Measurements from ENCODE around the gene SDR42E1.

Gene SDR42E1

DNA sequence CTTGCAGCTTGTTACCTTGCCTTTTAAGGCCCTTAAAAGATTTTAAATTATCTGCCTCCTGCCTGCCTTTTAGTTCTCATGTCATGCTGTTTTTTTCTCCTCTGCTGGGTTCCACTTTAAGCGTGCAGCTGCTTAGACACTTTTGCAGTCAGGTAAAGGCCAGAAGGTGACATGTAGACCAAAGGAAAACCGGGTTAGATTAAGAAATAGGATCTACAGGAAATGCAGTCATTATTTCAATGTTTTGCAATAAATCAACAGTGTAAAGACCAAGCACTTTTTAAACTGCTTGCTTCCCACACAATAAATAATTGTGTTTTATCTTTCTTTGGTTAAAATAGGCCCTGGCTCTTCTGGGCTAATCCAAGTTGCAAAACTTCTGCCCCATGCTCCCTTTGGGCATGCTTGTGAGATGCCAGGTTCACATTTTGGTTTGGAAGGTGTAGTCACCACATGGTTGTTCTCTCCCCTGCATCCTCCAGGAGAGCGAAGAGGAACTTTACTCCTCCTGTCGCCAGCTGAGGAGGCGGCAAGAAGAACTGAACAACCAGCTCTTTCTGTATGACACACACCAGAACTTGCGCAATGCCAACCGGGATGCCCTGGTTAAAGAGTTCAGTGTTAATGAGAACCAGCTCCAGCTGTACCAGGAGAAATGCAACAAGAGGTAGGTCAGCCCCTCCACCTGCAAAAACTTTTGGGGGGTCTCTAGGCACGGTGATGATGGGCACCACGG, 54.9 kb downstream of the SDR42E1 start:
- H3K36me3 ChIP-seq = peaks cover 90% of the 10 kb centered on the region
- no peak overlapping the region for H3K4me3 ChIP-seq (ENCODE audit: low read depth in 1 of 2, low read length in 1 of 2)
- TF ChIP-seq, protein P1, sequence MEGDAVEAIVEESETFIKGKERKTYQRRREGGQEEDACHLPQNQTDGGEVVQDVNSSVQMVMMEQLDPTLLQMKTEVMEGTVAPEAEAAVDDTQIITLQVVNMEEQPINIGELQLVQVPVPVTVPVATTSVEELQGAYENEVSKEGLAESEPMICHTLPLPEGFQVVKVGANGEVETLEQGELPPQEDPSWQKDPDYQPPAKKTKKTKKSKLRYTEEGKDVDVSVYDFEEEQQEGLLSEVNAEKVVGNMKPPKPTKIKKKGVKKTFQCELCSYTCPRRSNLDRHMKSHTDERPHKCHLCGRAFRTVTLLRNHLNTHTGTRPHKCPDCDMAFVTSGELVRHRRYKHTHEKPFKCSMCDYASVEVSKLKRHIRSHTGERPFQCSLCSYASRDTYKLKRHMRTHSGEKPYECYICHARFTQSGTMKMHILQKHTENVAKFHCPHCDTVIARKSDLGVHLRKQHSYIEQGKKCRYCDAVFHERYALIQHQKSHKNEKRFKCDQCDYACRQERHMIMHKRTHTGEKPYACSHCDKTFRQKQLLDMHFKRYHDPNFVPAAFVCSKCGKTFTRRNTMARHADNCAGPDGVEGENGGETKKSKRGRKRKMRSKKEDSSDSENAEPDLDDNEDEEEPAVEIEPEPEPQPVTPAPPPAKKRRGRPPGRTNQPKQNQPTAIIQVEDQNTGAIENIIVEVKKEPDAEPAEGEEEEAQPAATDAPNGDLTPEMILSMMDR (IDR thresholded peaks at IDR 0.05) = no peak
- H3K9me3 ChIP-seq = no peaks in the 10 kb centered on the region
- H3K27me3 ChIP-seq = no peaks in the 10 kb centered on the region
- H3K4me1 ChIP-seq (ENCODE audit: control insufficient read depth in 1 of 2, insufficient read depth in 1 of 2, low read depth in 1 of 2, low read length in 1 of 2) = peaks cover 9 to 10% of the 10 kb centered on the region in 2 experiments
- H3K27ac ChIP-seq = peak overlapping the region; percentile 64

GRCh38 chr16:81951564-81951963, 59.7 kb downstream of the SDR42E1 start:
- H3K36me3 ChIP-seq = peaks cover 96% of the 10 kb centered on the region
- no peak overlapping the region for H3K27ac ChIP-seq
- H3K27me3 ChIP-seq = no peaks in the 10 kb centered on the region
- H3K4me3 ChIP-seq (ENCODE audit: low read depth in 1 of 2, low read length in 1 of 2) = no peak overlapping the region
- H3K4me1 ChIP-seq (ENCODE audit: control insufficient read depth in 1 of 2, insufficient read depth in 1 of 2, low read depth in 1 of 2, low read length in 1 of 2) = peaks cover 9 to 10% of the 10 kb centered on the region in 2 experiments
- TF ChIP-seq, protein P1 (IDR thresholded peaks at IDR 0.05) = no peak
- H3K9me3 ChIP-seq = no peaks in the 10 kb centered on the region

DNA sequence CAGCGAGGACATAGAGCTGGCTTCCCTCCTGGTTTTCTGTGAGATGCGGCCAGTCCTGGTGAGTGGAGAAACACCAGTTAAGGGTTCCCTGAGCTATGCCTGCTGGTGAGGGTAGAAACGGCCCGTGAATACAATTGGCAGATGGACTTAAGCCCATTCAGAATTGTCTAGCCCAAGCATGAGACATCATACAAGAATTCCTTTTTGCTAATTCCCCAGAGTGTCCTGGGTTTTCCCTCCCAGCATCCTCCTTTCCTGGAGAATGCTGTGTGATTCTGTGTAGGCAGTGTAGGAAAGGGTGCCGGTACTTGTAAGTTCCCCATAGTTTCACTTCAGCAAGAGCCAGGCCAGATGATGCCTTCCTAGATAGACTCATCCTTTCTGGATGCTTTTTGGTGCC, 65.1 kb downstream of the SDR42E1 start:
- TF ChIP-seq, protein P1 (IDR thresholded peaks at IDR 0.05) = no peak
- Histone ChIP-seq H3K36me3 (peaks cover 99% of the 10 kb centered on the region), H3K9me3 (no peaks in the 10 kb centered on the region), H3K27me3 (no peaks in the 10 kb centered on the region), H3K4me3 (ENCODE audit: low read depth in 1 of 2, low read length in 1 of 2) (no peak overlapping the region), H3K27ac (no peak overlapping the region), H3K4me1 (ENCODE audit: control insufficient read depth in 1 of 2, insufficient read depth in 1 of 2, low read depth in 1 of 2, low read length in 1 of 2) (no peaks in the 10 kb centered on the region)

DNA sequence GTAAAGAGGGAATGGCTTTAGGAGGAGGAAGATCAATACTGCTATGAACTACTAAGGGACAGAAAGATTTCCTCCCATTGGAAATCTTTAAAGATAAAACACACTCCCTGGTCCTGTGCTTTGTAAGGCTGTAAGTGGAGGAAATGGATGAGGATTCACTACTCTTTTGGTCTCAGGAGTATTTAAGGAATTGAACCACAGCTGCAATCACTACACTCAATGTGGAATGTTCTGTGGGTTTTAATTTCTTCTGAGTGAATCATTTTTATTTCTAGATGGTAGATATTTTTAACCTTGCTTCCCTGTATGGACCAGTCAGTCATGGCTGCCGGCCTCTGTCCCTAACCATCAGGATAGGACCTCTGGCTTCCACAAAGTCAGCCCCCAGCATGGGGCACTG, 65.6 kb downstream of the SDR42E1 start:
- Histone ChIP-seq H3K4me3 (ENCODE audit: low read depth in 1 of 2, low read length in 1 of 2) (no peak overlapping the region), H3K9me3 (no peaks in the 10 kb centered on the region), H3K27ac (no peak overlapping the region), H3K4me1 (ENCODE audit: control insufficient read depth in 1 of 2, insufficient read depth in 1 of 2, low read depth in 1 of 2, low read length in 1 of 2) (no peaks in the 10 kb centered on the region), H3K36me3 (peaks cover 99% of the 10 kb centered on the region), H3K27me3 (no peaks in the 10 kb centered on the region)
- TF ChIP-seq, protein P1 (IDR thresholded peaks at IDR 0.05) = no peak

GRCh38 chr16:81942007-81942601, 69.2 kb downstream of the SDR42E1 start:
- no peak overlapping the region for H3K27ac ChIP-seq
- no peak overlapping the region for H3K4me3 ChIP-seq (ENCODE audit: low read depth in 1 of 2, low read length in 1 of 2)
- no peaks in the 10 kb centered on the region for H3K27me3 ChIP-seq
- no peaks in the 10 kb centered on the region for H3K4me1 ChIP-seq (ENCODE audit: control insufficient read depth in 1 of 2, insufficient read depth in 1 of 2, low read depth in 1 of 2, low read length in 1 of 2)
- peaks cover 100% of the 10 kb centered on the region for H3K36me3 ChIP-seq
- TF ChIP-seq, protein P1 (IDR thresholded peaks at IDR 0.05) = no peak
- H3K9me3 ChIP-seq = no peaks in the 10 kb centered on the region

Data from neutrophil (primary cell).